Neural progenitor cell (in vitro differentiated cells): ENCODE results near the gene PEX14.

Source experiments
- CTCF ChIP-seq: fragments of 200-600 bp; sonication (generic); IDR thresholded peaks from 2 replicates; pipeline ENCODE4 v1.5.1; 2017; ENCODE audit warnings: antibody characterized with exemption, mild to moderate bottlenecking
- EZH2 ChIP-seq: fragments of 200-600 bp; sonication (generic); IDR thresholded peaks from 2 replicates; pipeline ENCODE4 v1.6.1; 2017; ENCODE audit warnings: antibody characterized with exemption, mild to moderate bottlenecking, moderate library complexity
- EZH2phosphoT487 ChIP-seq: fragments of 200-600 bp; sonication (generic); IDR thresholded peaks from 2 replicates; pipeline ENCODE4 v1.6.1; 2017; ENCODE audit warnings: antibody characterized with exemption

GRCh38 chr1:10669570-10669969 is 194.8 kb downstream of the PEX14 start:
- TF ChIP-seq CTCF (no peak), EZH2 (no peak), EZH2phosphoT487 (no peak)
